Measurements from ENCODE around the gene HSPA1A. TPM values are rescaled to one million over a fixed set of nuclear protein-coding genes. Genes with fewer than 3 reads are reported as not detected.

Gene HSPA1A
- total and polyA plus RNA-seq, 9 of the 15 experiments (the other 6 are each of a cell fraction or from before 2014, with no cell fraction given) = 2.2 to 273 (median 107) TPM

DNA sequence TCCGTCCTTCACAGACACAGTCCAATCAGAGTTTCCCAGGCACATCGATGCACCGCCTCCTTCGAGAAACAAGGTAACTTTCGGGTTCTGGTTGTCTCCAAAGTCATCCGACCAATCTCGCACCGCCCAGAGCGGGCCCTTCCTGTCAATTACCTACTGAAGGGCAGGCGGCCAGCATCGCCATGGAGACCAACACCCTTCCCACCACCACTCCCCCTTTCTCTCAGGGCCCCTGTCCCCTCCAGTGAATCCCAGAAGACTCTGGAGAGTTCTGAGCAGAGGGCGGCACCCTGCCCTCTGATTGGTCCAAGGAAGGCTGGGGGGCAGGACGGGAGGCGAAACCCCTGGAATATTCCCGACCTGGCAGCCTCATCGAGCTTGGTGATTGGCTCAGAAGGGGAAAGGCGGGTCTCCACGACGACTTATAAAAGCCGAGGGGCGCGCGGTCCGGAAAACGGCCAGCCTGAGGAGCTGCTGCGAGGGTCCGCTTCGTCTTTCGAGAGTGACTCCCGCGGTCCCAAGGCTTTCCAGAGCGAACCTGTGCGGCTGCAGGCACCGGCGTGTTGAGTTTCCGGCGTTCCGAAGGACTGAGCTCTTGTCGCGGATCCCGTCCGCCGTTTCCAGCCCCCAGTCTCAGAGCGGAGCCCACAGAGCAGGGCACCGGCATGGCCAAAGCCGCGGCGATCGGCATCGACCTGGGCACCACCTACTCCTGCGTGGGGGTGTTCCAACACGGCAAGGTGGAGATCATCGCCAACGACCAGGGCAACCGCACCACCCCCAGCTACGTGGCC, 12.1 kb downstream of the HSPA1A start, which contains the start of gene HSPA1B (continued):
- TF ChIP-seq SNIP1 (IDR thresholded peaks at IDR 0.05; ENCODE audit: low read depth) (no peak), ZNF436 (CRISPR knock-in tag; IDR thresholded peaks at IDR 0.05) (peak; percentile 69), ARID2 (IDR thresholded peaks at IDR 0.05) (0 out of 2 replicates have a peak, but pooled peaks have one; percentile 12), SRSF9 (IDR thresholded peaks at IDR 0.05; ENCODE audit: borderline replicate concordance, low read depth, low read length) (no peak), STAG1 (CRISPR knock-in tag; IDR thresholded peaks at IDR 0.05; ENCODE audit: borderline replicate concordance) (no peak), THRAP3 (IDR thresholded peaks at IDR 0.05; ENCODE audit: borderline replicate concordance) (no peak), CBX2 (IDR thresholded peaks at IDR 0.05; ENCODE audit: insufficient read depth, low read length, poor library complexity, severe bottlenecking) (no peak), ZNF354B (CRISPR knock-in tag; IDR thresholded peaks at IDR 0.05) (no peak), ARNT (IDR thresholded peaks at IDR 0.05) (no peak), CREM (IDR thresholded peaks at IDR 0.05; ENCODE audit: low read depth) (peak; percentile 74), HDGF (IDR thresholded peaks at IDR 0.05) (no peak), GMEB1 (CRISPR knock-in tag; IDR thresholded peaks at IDR 0.05) (no peak), LCOR (CRISPR knock-in tag; IDR thresholded peaks at IDR 0.05) (peak; percentile 99), MCM7 (IDR thresholded peaks at IDR 0.05) (no peak), MITF (IDR thresholded peaks at IDR 0.05) (no peak), ZNF174 (CRISPR knock-in tag; IDR thresholded peaks at IDR 0.05) (peak; percentile 69; the same call in 1 of the 2 replicates), DMBX1 (CRISPR knock-in tag; IDR thresholded peaks at IDR 0.05; ENCODE audit: borderline replicate concordance) (peak; percentile 83), TARDBP (IDR thresholded peaks at IDR 0.05) (no peak), EHMT2 (IDR thresholded peaks at IDR 0.05) (no peak), ZNF584 (CRISPR knock-in tag; IDR thresholded peaks at IDR 0.05; ENCODE audit: low read depth) (no peak), ATF7 (IDR thresholded peaks at IDR 0.05) (no peak), ZKSCAN1 (IDR thresholded peaks at IDR 0.05; ENCODE audit: low read depth, low read length) (peak; percentile 71), ZNF444 (CRISPR knock-in tag; IDR thresholded peaks at IDR 0.05) (no peak), BRD9 (IDR thresholded peaks at IDR 0.05; ENCODE audit: low read depth, partially characterized antibody) (no peak)
- TF ChIP-seq, protein P1, sequence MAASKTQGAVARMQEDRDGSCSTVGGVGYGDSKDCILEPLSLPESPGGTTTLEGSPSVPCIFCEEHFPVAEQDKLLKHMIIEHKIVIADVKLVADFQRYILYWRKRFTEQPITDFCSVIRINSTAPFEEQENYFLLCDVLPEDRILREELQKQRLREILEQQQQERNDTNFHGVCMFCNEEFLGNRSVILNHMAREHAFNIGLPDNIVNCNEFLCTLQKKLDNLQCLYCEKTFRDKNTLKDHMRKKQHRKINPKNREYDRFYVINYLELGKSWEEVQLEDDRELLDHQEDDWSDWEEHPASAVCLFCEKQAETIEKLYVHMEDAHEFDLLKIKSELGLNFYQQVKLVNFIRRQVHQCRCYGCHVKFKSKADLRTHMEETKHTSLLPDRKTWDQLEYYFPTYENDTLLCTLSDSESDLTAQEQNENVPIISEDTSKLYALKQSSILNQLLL (CRISPR knock-in tag; IDR thresholded peaks at IDR 0.05; ENCODE audit: borderline replicate concordance) = no peak
- TF ChIP-seq, protein P2, sequence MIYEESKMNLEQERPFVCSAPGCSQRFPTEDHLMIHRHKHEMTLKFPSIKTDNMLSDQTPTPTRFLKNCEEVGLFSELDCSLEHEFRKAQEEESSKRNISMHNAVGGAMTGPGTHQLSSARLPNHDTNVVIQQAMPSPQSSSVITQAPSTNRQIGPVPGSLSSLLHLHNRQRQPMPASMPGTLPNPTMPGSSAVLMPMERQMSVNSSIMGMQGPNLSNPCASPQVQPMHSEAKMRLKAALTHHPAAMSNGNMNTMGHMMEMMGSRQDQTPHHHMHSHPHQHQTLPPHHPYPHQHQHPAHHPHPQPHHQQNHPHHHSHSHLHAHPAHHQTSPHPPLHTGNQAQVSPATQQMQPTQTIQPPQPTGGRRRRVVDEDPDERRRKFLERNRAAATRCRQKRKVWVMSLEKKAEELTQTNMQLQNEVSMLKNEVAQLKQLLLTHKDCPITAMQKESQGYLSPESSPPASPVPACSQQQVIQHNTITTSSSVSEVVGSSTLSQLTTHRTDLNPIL (CRISPR knock-in tag; IDR thresholded peaks at IDR 0.05) = no peak
